MM.1S (cell line): ENCODE results near the gene GAS7.

Experiments used
- DNase-seq: peaks from one replicate; pipeline ENCODE4 v3.0.0-alpha.2; 2015
- H2AFZ ChIP-seq: fragments of 300-600 bp; sonication (generic); 2 replicates; pipeline ENCODE4 v1.6.0; 2016; ENCODE audit warnings: antibody characterized with exemption, low read length
- H3F3A ChIP-seq: fragments of 300-600 bp; sonication (generic); 2 replicates; pipeline ENCODE4 v1.6.1; 2016; ENCODE audit warnings: mild to moderate bottlenecking, antibody characterized with exemption, low read length, moderate library complexity, mixed read lengths; ENCODE audit not compliant: insufficient read depth
- H3K27ac ChIP-seq: fragments of 300-600 bp; sonication (generic); 2 replicates; pipeline ENCODE4 v1.5.1; 2016; ENCODE audit warnings: mild to moderate bottlenecking, low read length
- H3K27me3 ChIP-seq: fragments of 300-600 bp; sonication (generic); replicated peaks from 2 replicates; pipeline ENCODE4 v1.6.0; 2016; ENCODE audit warnings: low read length; ENCODE audit not compliant: insufficient read depth
- H3K36me3 ChIP-seq: fragments of 300-600 bp; sonication (generic); replicated peaks from 2 replicates; pipeline ENCODE4 v1.6.1; 2016; ENCODE audit warnings: mild to moderate bottlenecking, low read length, mixed read lengths; ENCODE audit not compliant: insufficient read depth
- H3K4me1 ChIP-seq: fragments of 300-600 bp; sonication (generic); 2 replicates; pipeline ENCODE4 v1.6.1; 2016; ENCODE audit warnings: low read length, mixed read lengths
- H3K4me2 ChIP-seq: fragments of 300-600 bp; sonication (generic); 2 replicates; pipeline ENCODE4 v1.6.0; 2016; ENCODE audit warnings: low read depth, low read length
- H3K4me3 ChIP-seq: fragments of 300-600 bp; sonication (generic); 2 replicates; pipeline ENCODE4 v1.5.1; 2016; ENCODE audit warnings: low read length, mixed read lengths
- H3K79me2 ChIP-seq: fragments of 300-600 bp; sonication (generic); 2 replicates; pipeline ENCODE4 v1.6.1; 2016; ENCODE audit warnings: mixed run types, low read length, mixed read lengths
- H3K9ac ChIP-seq: fragments of 300-600 bp; sonication (generic); 2 replicates; pipeline ENCODE4 v1.6.1; 2016; ENCODE audit warnings: low read length, mixed read lengths
- H3K9me2 ChIP-seq: fragments of 300-600 bp; sonication (generic); replicated peaks from 2 replicates; pipeline ENCODE4 v1.6.1; 2016; ENCODE audit warnings: mild to moderate bottlenecking, low read length, mixed read lengths; ENCODE audit not compliant: insufficient read depth
- H3K9me3 ChIP-seq: fragments of 300-600 bp; sonication (generic); replicated peaks from 2 replicates; pipeline ENCODE4 v1.6.1; 2016; ENCODE audit warnings: mild to moderate bottlenecking, low read length, mixed read lengths; ENCODE audit not compliant: insufficient read depth
- H4K20me1 ChIP-seq: fragments of 300-600 bp; sonication (generic); 2 replicates; pipeline ENCODE4 v1.6.1; 2016; ENCODE audit warnings: mild to moderate bottlenecking, low read length, moderate library complexity, mixed read lengths; ENCODE audit not compliant: insufficient read depth
- CTCF ChIP-seq: fragments of 300-600 bp; sonication (generic); IDR thresholded peaks from 2 replicates; pipeline ENCODE4 v1.5.1; 2016; ENCODE audit warnings: antibody characterized with exemption, low read length, mixed read lengths
- EZH2 ChIP-seq: fragments of 300-600 bp; sonication (generic); optimal IDR thresholded peaks from 2 replicates; pipeline ENCODE3; 2017; ENCODE audit warnings: low read depth, mild to moderate bottlenecking, antibody characterized with exemption, low read length, mixed read lengths
- EZH2phosphoT487 ChIP-seq: fragments of 300-600 bp; sonication (generic); IDR thresholded peaks from 2 replicates; pipeline ENCODE4 v1.6.1; 2018; ENCODE audit warnings: antibody characterized with exemption, low read length

GAS7 gene

GRCh38 chr17:10032118-10032852 lies 166.1 kb downstream of the GAS7 start:
- TF ChIP-seq CTCF (no peak), EZH2 (no peak), EZH2phosphoT487 (no peak)
- H3K4me1 ChIP-seq, result no peaks in the 10 kb centered on the region
- peaks cover 12% of the 10 kb centered on the region; the same call in 1 of the 2 replicates for H3K27me3 ChIP-seq
- no peak for DNase-seq
- H3K79me2 ChIP-seq, result no peaks in the 10 kb centered on the region
- no peak overlapping the region for H2AFZ ChIP-seq
- no peak overlapping the region for H3K4me2 ChIP-seq
- no peak overlapping the region for H3K4me3 ChIP-seq
- no peaks in the 10 kb centered on the region for H3F3A ChIP-seq
- no peak overlapping the region for H3K27ac ChIP-seq
- no peaks in the 10 kb centered on the region for H3K9me3 ChIP-seq
- no peaks in the 10 kb centered on the region for H4K20me1 ChIP-seq
- no peaks in the 10 kb centered on the region for H3K9me2 ChIP-seq
- H3K9ac ChIP-seq, result no peak overlapping the region
- no peaks in the 10 kb centered on the region for H3K36me3 ChIP-seq

- Histone ChIP-seq H3K4me3 (no peak overlapping the region), H3K9me2 (no peaks in the 10 kb centered on the region)
These were observed 166.8 kb downstream of the GAS7 start for GRCh38 chr17:10031606-10032005.

DNA sequence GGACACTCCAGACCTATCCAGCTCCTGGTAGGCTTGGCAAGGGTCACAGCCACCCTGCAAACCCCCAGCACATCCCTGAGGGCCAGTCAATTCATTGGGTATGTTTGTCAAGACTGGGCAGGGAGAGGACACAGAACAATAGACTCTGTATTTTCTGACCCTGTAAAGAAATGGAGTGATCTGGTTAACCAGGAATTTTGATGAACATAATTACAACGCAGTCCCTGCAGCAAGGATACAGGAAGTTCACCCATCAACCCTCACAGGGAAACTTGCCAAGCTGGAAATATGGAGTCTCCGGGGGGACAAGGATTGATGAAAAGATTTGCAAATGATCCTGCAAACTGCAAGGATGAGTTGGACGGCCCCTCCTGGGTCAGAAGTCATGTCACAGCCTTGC lies 167.3 kb downstream of the GAS7 start:
- H3K9me2 ChIP-seq, result no peaks in the 10 kb centered on the region
- H3K9ac ChIP-seq, result no peak overlapping the region
- H3K9me3 ChIP-seq, result no peaks in the 10 kb centered on the region
- DNase-seq, result no peak
- no peak overlapping the region for H3K27ac ChIP-seq
- no peaks in the 10 kb centered on the region for H3K79me2 ChIP-seq
- peaks cover 14% of the 10 kb centered on the region; the same call in 1 of the 2 replicates for H3K27me3 ChIP-seq
- no peaks in the 10 kb centered on the region for H3K4me1 ChIP-seq
- H2AFZ ChIP-seq, result no peak overlapping the region
- H3K4me2 ChIP-seq, result no peak overlapping the region
- H4K20me1 ChIP-seq, result no peaks in the 10 kb centered on the region
- H3K4me3 ChIP-seq, result no peak overlapping the region
- no peaks in the 10 kb centered on the region for H3F3A ChIP-seq
- H3K36me3 ChIP-seq, result no peaks in the 10 kb centered on the region
- TF ChIP-seq CTCF (no peak), EZH2 (no peak), EZH2phosphoT487 (no peak)

More at GRCh38 chr17:10031606-10032005, 166.8 kb downstream of the GAS7 start:
- H3K79me2 ChIP-seq, result no peaks in the 10 kb centered on the region
- H3K4me2 ChIP-seq, result no peak overlapping the region
- no peaks in the 10 kb centered on the region for H3F3A ChIP-seq
- H3K27me3 ChIP-seq, result peaks cover 14% of the 10 kb centered on the region; the same call in 1 of the 2 replicates
- no peak for DNase-seq
- no peak overlapping the region for H3K9ac ChIP-seq
- H2AFZ ChIP-seq, result no peak overlapping the region
- H3K9me3 ChIP-seq, result no peaks in the 10 kb centered on the region
- H3K36me3 ChIP-seq, result no peaks in the 10 kb centered on the region
- no peaks in the 10 kb centered on the region for H4K20me1 ChIP-seq
- TF ChIP-seq CTCF, result no peak
- no peak for TF ChIP-seq EZH2phosphoT487
- TF ChIP-seq EZH2, result no peak
- no peaks in the 10 kb centered on the region for H3K4me1 ChIP-seq
- H3K27ac ChIP-seq, result no peak overlapping the region
